SHP77 (cell line): Measurements from ENCODE around the gene COL15A1.

Experiments
- DNase-seq, 2 experiments: peaks; one replicate each; lab custom pipeline; 2025; lab: John Stamatoyannopoulos, UW

Gene COL15A1

GRCh38 chr9:98972716-98973115, 29.0 kb downstream of the COL15A1 start:
- no peak for DNase-seq

GRCh38 chr9:98973171-98973570, 29.5 kb downstream of the COL15A1 start:
- no peak for DNase-seq

GRCh38 chr9:98973576-98973975, 29.9 kb downstream of the COL15A1 start:
- no peak for DNase-seq

GRCh38 chr9:98974106-98974505, 30.4 kb downstream of the COL15A1 start:
- DNase-seq = no peak

- DNase-seq = no peak
Observed at GRCh38 chr9:98974554-98974953, 30.8 kb downstream of the COL15A1 start.

- peak; percentile 45 to 53 for DNase-seq
Observed at GRCh38 chr9:98974994-98975712, 31.4 kb downstream of the COL15A1 start.

- no peak for DNase-seq
Observed at GRCh38 chr9:98975838-98976237, 32.1 kb downstream of the COL15A1 start.

- no peak for DNase-seq
Observed at GRCh38 chr9:98977246-98977714, 33.6 kb downstream of the COL15A1 start.

GRCh38 chr9:98977813-98978212, 34.1 kb downstream of the COL15A1 start:
- no peak for DNase-seq

- DNase-seq = no peak
Observed at GRCh38 chr9:98978231-98978681, 34.5 kb downstream of the COL15A1 start.

GRCh38 chr9:98980291-98980690, 36.6 kb downstream of the COL15A1 start:
- DNase-seq = no peak

GRCh38 chr9:98983295-98984268, 39.9 kb downstream of the COL15A1 start:
- DNase-seq = no peak

GRCh38 chr9:98985596-98985995, 41.9 kb downstream of the COL15A1 start:
- DNase-seq = no peak

- DNase-seq = no peak
Observed at GRCh38 chr9:98986866-98987651, 43.4 kb downstream of the COL15A1 start.

GRCh38 chr9:98989036-98990000, 45.6 kb downstream of the COL15A1 start:
- DNase-seq = peak; percentile 20 to 44

- no peak for DNase-seq
Observed at GRCh38 chr9:98990181-98990870, 46.6 kb downstream of the COL15A1 start.

GRCh38 chr9:98992107-98992884, 48.6 kb downstream of the COL15A1 start:
- no peak for DNase-seq

GRCh38 chr9:98992885-98993569, 49.3 kb downstream of the COL15A1 start:
- no peak for DNase-seq

GRCh38 chr9:98993570-98993945, 49.9 kb downstream of the COL15A1 start:
- DNase-seq = no peak
